CD4-positive, alpha-beta memory T cell (primary cell): Measurements from ENCODE around the gene EIF3F. TPM values are rescaled to one million over a fixed set of nuclear protein-coding genes. Genes with fewer than 3 reads are reported as not detected.

Source experiments
- CTCF ChIA-PET: fragments of 350-600 bp; sonication (Branson Sonifier 250); formaldehyde crosslinking; loops from one replicate; lab custom pipeline; 2021; ENCODE audit warnings: inconsistent platforms; ENCODE audit not compliant: partially characterized antibody; lab: Charles Lee
- POLR2A ChIA-PET: fragments of 350-600 bp; sonication (Branson Sonifier 250); formaldehyde crosslinking; loops from one replicate; lab custom pipeline; 2021; ENCODE audit not compliant: partially characterized antibody; lab: Charles Lee
- DNase-seq, 5 donors: peaks; one replicate each; pipeline versions ENCODE4 v3.0.0 to v3.0.0-alpha.2; 2020 to 2022; ENCODE audit warnings: mixed read lengths in 1 of 5
- H3K27ac ChIP-seq: one replicate; pipeline ENCODE4 v1.7.0; 2013; ENCODE audit warnings: low read depth, low read length
- H3K27me3 ChIP-seq: 2 replicates; pipeline ENCODE4 v1.7.0; 2013; ENCODE audit warnings: mild to moderate bottlenecking, low read length, moderate library complexity; ENCODE audit not compliant: insufficient read depth
- H3K36me3 ChIP-seq: 2 replicates; pipeline ENCODE4 v1.7.0; 2013; ENCODE audit warnings: mild to moderate bottlenecking, low read length, moderate library complexity; ENCODE audit not compliant: insufficient read depth
- H3K4me1 ChIP-seq: 2 replicates; pipeline ENCODE4 v1.7.0; 2013; ENCODE audit warnings: mild to moderate bottlenecking, low read length, moderate library complexity; ENCODE audit not compliant: insufficient read depth
- H3K4me3 ChIP-seq, 2 donors: one replicate each; pipeline ENCODE4 v1.7.0; 2013; ENCODE audit warnings: low read length in 2 of 2, mild to moderate bottlenecking in 1 of 2
- H3K9me3 ChIP-seq, 2 donors: one replicate each; pipeline ENCODE4 v1.7.0; 2013; ENCODE audit warnings: low read length in 2 of 2, control low read depth in 1 of 2; ENCODE audit not compliant: control insufficient read depth in 1 of 2
- H3K27ac Mint-ChIP-seq, 7 donors: one replicate each; pipeline ENCODE4 v1.8.0; 2020 to 2021; ENCODE audit warnings: mixed read lengths in 7 of 7, mild to moderate bottlenecking in 6 of 7, inconsistent platforms in 3 of 7, moderate library complexity in 3 of 7
- H3K27me3 Mint-ChIP-seq, 2 donors: one replicate each; pipeline ENCODE4 v1.8.0; 2020 to 2021; ENCODE audit warnings: mixed read lengths in 2 of 2
- H3K36me3 Mint-ChIP-seq, 2 donors: one replicate each; pipeline ENCODE4 v1.8.0; 2020 to 2021; ENCODE audit warnings: mixed read lengths in 2 of 2, inconsistent platforms in 1 of 2, mild to moderate bottlenecking in 1 of 2
- H3K4me1 Mint-ChIP-seq, 4 donors: one replicate each; pipeline ENCODE4 v1.8.0; 2020 to 2021; ENCODE audit warnings: mixed read lengths in 4 of 4, mild to moderate bottlenecking in 1 of 4
- H3K4me3 Mint-ChIP-seq, 8 donors: one replicate each; pipeline ENCODE4 v1.8.0; 2020 to 2021; ENCODE audit warnings: mixed read lengths in 8 of 8, mild to moderate bottlenecking in 7 of 8, moderate library complexity in 6 of 8, inconsistent platforms in 3 of 8
- H3K9me3 Mint-ChIP-seq, 8 donors: one replicate each; pipeline ENCODE4 v1.8.0; 2020 to 2021; ENCODE audit warnings: mixed read lengths in 8 of 8, mild to moderate bottlenecking in 5 of 8, inconsistent platforms in 3 of 8, moderate library complexity in 1 of 8
- intact Hi-C: fragments of 100-400 bp; cut with micrococcal nuclease; formaldehyde crosslinking; loops from one replicate; pipeline ENCODE4 v1.15.1; 2023
- polyA plus RNA-seq, 2 donors: library from polyadenylated mRNA; unstranded; fragments of 300-500 nt; fragmentation: Illumina TruSeq; gene quantifications; one replicate each; pipeline ENCODE4 v1.2.3, GENCODE V29; 2021
- total RNA-seq, 2 experiments: library from RNA; stranded (reverse); gene quantifications; one replicate each; pipeline ENCODE4 v1.2.3, GENCODE V29; 2021

EIF3F gene
- total and polyA plus RNA-seq, 4 experiments from 2014 or later = 317 to 441 (median 360) TPM

DNA sequence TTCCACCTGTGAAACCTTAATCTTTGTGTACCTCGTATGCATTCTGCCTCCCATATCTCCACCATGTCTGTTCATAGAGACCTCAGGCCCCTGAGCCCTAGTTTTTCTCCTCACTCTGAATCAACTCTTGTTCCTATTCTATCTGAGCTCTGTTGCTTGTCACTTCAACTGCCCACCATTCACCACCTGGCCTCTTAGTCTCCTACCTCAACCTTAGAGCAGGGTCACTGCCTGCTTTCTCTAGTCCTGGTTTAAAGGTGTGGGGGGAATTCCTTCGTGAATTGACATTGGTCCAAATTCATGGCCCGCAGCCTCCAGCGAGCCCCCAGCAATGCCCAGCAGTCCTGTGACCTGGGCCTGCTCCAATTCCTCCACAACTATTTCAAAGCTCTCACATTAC, 54.4 kb downstream of the EIF3F start:
- Histone ChIP-seq H3K27me3 (no peaks in the 10 kb centered on the region), H3K4me1 (no peaks in the 10 kb centered on the region), H3K27ac (no peak overlapping the region), H3K9me3 (no peaks in the 10 kb centered on the region), H3K36me3 (no peaks in the 10 kb centered on the region), H3K4me3 (no peak overlapping the region)
- ChIA-PET POLR2A (no interaction called here), CTCF (interaction anchor here (0.8 to 1.0 kb wide), 2 partner anchors 8 to 10 kb away, joined by 3 read pairs; no protein-coding TSS in a partner anchor)
- intact Hi-C loops = no loop called here
- Mint-ChIP-seq H3K27ac (no peak overlapping the region), H3K4me1 (peaks cover 0 to 3% (median 0%) of the 10 kb centered on the region in 4 donors), H3K36me3 (no peaks in the 10 kb centered on the region), H3K4me3 (no peak overlapping the region), H3K9me3 (no peaks in the 10 kb centered on the region), H3K27me3 (peaks cover 2 to 3% of the 10 kb centered on the region in 2 donors)
- no peak for DNase-seq

DNA sequence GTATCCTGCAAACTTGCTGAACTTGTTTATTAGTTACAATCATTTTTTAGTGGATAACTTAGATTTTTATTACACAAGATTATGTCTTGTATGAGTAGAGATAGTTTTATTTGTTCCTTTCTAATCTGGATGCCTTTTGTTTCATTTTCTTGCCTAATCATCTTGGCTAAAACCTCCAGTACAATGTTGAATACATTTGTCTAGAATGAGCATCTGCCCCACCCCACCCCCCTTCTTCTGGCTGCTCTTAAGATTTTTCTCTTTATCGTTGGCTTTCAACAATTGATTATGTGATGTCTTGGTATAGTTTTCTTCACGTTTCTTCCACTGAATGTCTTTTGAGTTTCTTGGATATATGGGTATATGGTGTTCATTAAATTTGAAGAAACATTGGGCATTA, 56.6 kb downstream of the EIF3F start:
- Mint-ChIP-seq H3K27me3 (peaks cover 2 to 5% of the 10 kb centered on the region in 2 donors), H3K4me1 (no peaks in the 10 kb centered on the region), H3K36me3 (no peaks in the 10 kb centered on the region), H3K9me3 (no peaks in the 10 kb centered on the region), H3K27ac (no peak overlapping the region), H3K4me3 (no peak overlapping the region)
- Histone ChIP-seq H3K9me3 (no peaks in the 10 kb centered on the region), H3K27ac (no peak overlapping the region), H3K4me3 (no peak overlapping the region), H3K4me1 (no peaks in the 10 kb centered on the region), H3K36me3 (no peaks in the 10 kb centered on the region), H3K27me3 (no peaks in the 10 kb centered on the region)
- CTCF ChIA-PET = interaction anchor here (3.7 kb wide), 1 partner anchor 10 kb away, joined by 16 read pairs; no protein-coding TSS in a partner anchor
- POLR2A ChIA-PET = no interaction called here
- no peak for DNase-seq
- intact Hi-C loops = no loop called here

- Histone ChIP-seq H3K4me3 (no peak overlapping the region), H3K36me3 (no peaks in the 10 kb centered on the region), H3K27ac (no peak overlapping the region), H3K27me3 (no peaks in the 10 kb centered on the region), H3K4me1 (no peaks in the 10 kb centered on the region), H3K9me3 (no peaks in the 10 kb centered on the region)
- Mint-ChIP-seq H3K9me3 (no peaks in the 10 kb centered on the region), H3K36me3 (no peaks in the 10 kb centered on the region), H3K4me3 (no peak overlapping the region), H3K27ac (no peak overlapping the region), H3K27me3 (peaks cover 2 to 5% of the 10 kb centered on the region in 2 donors), H3K4me1 (no peaks in the 10 kb centered on the region)
- intact Hi-C loops = no loop called here
- POLR2A ChIA-PET = no interaction called here
- CTCF ChIA-PET = interaction anchor here (2.1 to 3.7 kb wide), 2 partner anchors 12 to 53 kb away, joined by 6 to 16 read pairs; no protein-coding TSS in a partner anchor
- no peak for DNase-seq
Measured at GRCh38 chr11:8045839-8046238, 58.7 kb downstream of the EIF3F start.

DNA sequence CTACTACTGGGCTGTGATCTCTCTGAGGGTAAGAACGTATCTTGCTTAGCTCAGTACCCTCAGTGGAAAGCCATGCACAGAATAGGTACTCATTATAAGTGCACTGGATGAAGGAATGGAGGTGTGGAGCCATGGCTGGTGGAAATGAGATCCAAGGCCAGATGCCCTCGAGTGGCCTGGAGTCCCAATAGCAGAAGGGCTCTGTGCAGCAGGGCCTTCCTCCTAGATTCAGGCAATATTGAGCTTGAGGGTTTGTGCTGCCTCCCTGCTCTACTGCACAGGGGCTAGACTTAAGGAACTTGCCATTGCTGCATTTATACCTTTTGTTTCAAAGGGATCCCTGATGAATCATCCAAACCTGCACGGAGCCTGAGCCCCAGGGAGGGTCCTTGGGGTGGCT, 60.2 kb downstream of the EIF3F start:
- Histone ChIP-seq H3K27ac (no peak overlapping the region), H3K4me1 (no peaks in the 10 kb centered on the region), H3K36me3 (no peaks in the 10 kb centered on the region), H3K9me3 (no peaks in the 10 kb centered on the region), H3K27me3 (no peaks in the 10 kb centered on the region), H3K4me3 (no peak overlapping the region)
- POLR2A ChIA-PET = no interaction called here
- CTCF ChIA-PET = interaction anchor here (1.4 kb wide), 1 partner anchor 14 kb away, joined by 4 read pairs; no protein-coding TSS in a partner anchor
- intact Hi-C loops = no loop called here
- H3K27me3 Mint-ChIP-seq = peaks cover 0 to 5% of the 10 kb centered on the region in 2 donors
- no peaks in the 10 kb centered on the region for H3K9me3 Mint-ChIP-seq
- no peak overlapping the region for H3K27ac Mint-ChIP-seq
- DNase-seq = no peak
- H3K4me1 Mint-ChIP-seq = no peaks in the 10 kb centered on the region
- no peak overlapping the region for H3K4me3 Mint-ChIP-seq
- no peaks in the 10 kb centered on the region for H3K36me3 Mint-ChIP-seq

DNA sequence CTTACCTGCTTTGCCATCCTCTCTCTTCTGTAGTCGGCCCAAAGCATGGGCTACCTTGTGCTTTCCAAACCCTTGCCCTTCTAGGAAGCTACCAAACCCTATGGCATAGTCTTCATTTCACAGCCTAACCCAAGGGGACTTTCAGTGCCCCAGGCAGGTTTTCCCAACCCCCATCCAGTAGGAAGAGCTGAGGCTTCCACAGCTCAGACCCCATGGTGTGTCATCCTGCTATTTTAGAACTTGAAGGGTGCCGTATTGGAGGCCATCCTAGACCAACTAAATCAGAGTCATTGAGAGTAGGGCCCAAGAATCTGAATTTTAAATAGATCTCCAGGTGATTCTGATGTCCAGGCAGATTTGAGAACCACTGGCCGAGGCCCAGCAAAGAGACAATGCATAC, 61.9 kb downstream of the EIF3F start:
- no peaks in the 10 kb centered on the region for H3K36me3 ChIP-seq
- no peak overlapping the region for H3K27ac Mint-ChIP-seq
- H3K27me3 ChIP-seq = no peaks in the 10 kb centered on the region
- no peaks in the 10 kb centered on the region for H3K9me3 Mint-ChIP-seq
- no peaks in the 10 kb centered on the region for H3K4me1 ChIP-seq
- no peak overlapping the region for H3K27ac ChIP-seq
- H3K9me3 ChIP-seq = no peaks in the 10 kb centered on the region
- no peaks in the 10 kb centered on the region for H3K4me1 Mint-ChIP-seq
- no peak overlapping the region for H3K4me3 Mint-ChIP-seq
- no peaks in the 10 kb centered on the region for H3K36me3 Mint-ChIP-seq
- peaks cover 0 to 5% of the 10 kb centered on the region in 2 donors for H3K27me3 Mint-ChIP-seq
- DNase-seq = no peak
- CTCF ChIA-PET = interaction anchor here (1.5 to 1.7 kb wide), 2 partner anchors 14 to 16 kb away, joined by 4 to 9 read pairs; no protein-coding TSS in a partner anchor
- POLR2A ChIA-PET = no interaction called here
- H3K4me3 ChIP-seq = no peak overlapping the region
- intact Hi-C loops = no loop called here

Other genes starting within 250 kb of the EIF3F start
- not detected for gene OR5P2, start 190.4 kb upstream of the EIF3F start, total RNA-seq
- not detected for gene OR5P2, start 190.4 kb upstream of the EIF3F start, polyA plus RNA-seq
- not detected for gene OR5P3, start 156.5 kb upstream of the EIF3F start, total RNA-seq
- gene OR5P3, start 156.5 kb upstream of the EIF3F start, polyA plus RNA-seq = not detected
- not detected for gene OR10A6, start 56.1 kb upstream of the EIF3F start, total RNA-seq
- not detected for gene OR10A6, start 56.1 kb upstream of the EIF3F start, polyA plus RNA-seq
- not detected for gene OR10A3, start 45.6 kb upstream of the EIF3F start, total RNA-seq
- not detected for gene OR10A3, start 45.6 kb upstream of the EIF3F start, polyA plus RNA-seq
- gene NLRP10, start 21.9 kb upstream of the EIF3F start, total RNA-seq = not detected
- gene NLRP10, start 21.9 kb upstream of the EIF3F start, polyA plus RNA-seq = not detected
- gene TUB, start 93.9 kb downstream of the EIF3F start, total RNA-seq = under 1 TPM; 0.26 to 0.36 TPM
- gene TUB, start 93.9 kb downstream of the EIF3F start, polyA plus RNA-seq = under 1 TPM in 1 of 2 donors, not detected in 1; 0.15 TPM
- gene RIC3, start 181.7 kb downstream of the EIF3F start, total RNA-seq = 10 to 100 TPM; 28.7 to 30.0 TPM
- gene RIC3, start 181.7 kb downstream of the EIF3F start, polyA plus RNA-seq = 1 to 10 TPM; 1.8 to 3.7 TPM